Neuronal stem cell (in vitro differentiated cells): ENCODE results near the gene PDGFA.

Experiments used
- DNase-seq: peaks from one replicate; pipeline ENCODE4 v3.0.0-alpha.2; 2013; ENCODE audit warnings: low spot score
- H2AFZ ChIP-seq: one replicate; pipeline ENCODE4 v1.6.1; 2013; ENCODE audit warnings: mild to moderate bottlenecking, low read length, inconsistent platforms
- H2AK5ac ChIP-seq: 2 replicates; pipeline ENCODE4 v1.6.1; 2013; ENCODE audit warnings: low read depth, mild to moderate bottlenecking, inconsistent platforms, low read length, moderate library complexity, mixed read lengths
- H2BK120ac ChIP-seq: 2 replicates; pipeline ENCODE4 v1.6.1; 2013; ENCODE audit warnings: low read depth, mild to moderate bottlenecking, inconsistent platforms, low read length, moderate library complexity, mixed read lengths
- H2BK12ac ChIP-seq: one replicate; pipeline ENCODE4 v1.6.1; 2013; ENCODE audit warnings: low read length, inconsistent platforms
- H2BK15ac ChIP-seq: 2 replicates; pipeline ENCODE4 v1.6.1; 2013; ENCODE audit warnings: mild to moderate bottlenecking, low read length, inconsistent platforms, mixed read lengths
- H2BK5ac ChIP-seq: one replicate; pipeline ENCODE4 v1.6.1; 2013; ENCODE audit warnings: inconsistent platforms, mild to moderate bottlenecking, low read length, moderate library complexity
- H3K14ac ChIP-seq: one replicate; pipeline ENCODE4 v1.6.1; 2013; ENCODE audit warnings: low read length, inconsistent platforms
- H3K18ac ChIP-seq: 2 replicates; pipeline ENCODE4 v1.6.1; 2013; ENCODE audit warnings: low read length, inconsistent platforms
- H3K23ac ChIP-seq: 2 replicates; pipeline ENCODE4 v1.6.1; 2013; ENCODE audit warnings: low read depth, mild to moderate bottlenecking, mixed read lengths, low read length, inconsistent platforms; ENCODE audit not compliant: poor library complexity
- H3K27ac ChIP-seq: replicated peaks from 3 replicates; pipeline ENCODE4 v1.5.1; 2013; ENCODE audit warnings: low read length, inconsistent platforms
- H3K27me3 ChIP-seq, 3 experiments: 2 replicates each; pipeline ENCODE4 v1.6.1; 2013; ENCODE audit warnings: low read length in 3 of 3, mild to moderate bottlenecking in 2 of 3, inconsistent platforms in 1 of 3, low read depth in 1 of 3, mixed read lengths in 1 of 3, moderate library complexity in 1 of 3; ENCODE audit not compliant: control insufficient read depth in 3 of 3, insufficient read depth in 3 of 3
- H3K36me3 ChIP-seq, 2 donors: replicated peaks in 1 of 2; 2 replicates each; pipeline ENCODE4 v1.6.1; 2013; ENCODE audit warnings: low read length in 2 of 2; ENCODE audit not compliant: control insufficient read depth in 2 of 2, insufficient read depth in 2 of 2
- H3K4ac ChIP-seq: 2 replicates; pipeline ENCODE4 v1.6.1; 2013; ENCODE audit warnings: inconsistent platforms, mild to moderate bottlenecking, low read length, moderate library complexity
- H3K4me1 ChIP-seq, 2 donors: 1 replicate in 1 of 2; 2 replicates in 1 of 2; pipeline ENCODE4 v1.6.1; 2013; ENCODE audit warnings: low read length in 2 of 2, low read depth in 1 of 2; ENCODE audit not compliant: control insufficient read depth in 2 of 2, insufficient read depth in 1 of 2
- H3K4me2 ChIP-seq: one replicate; pipeline ENCODE4 v1.6.1; 2013; ENCODE audit warnings: mild to moderate bottlenecking, low read length, inconsistent platforms; ENCODE audit not compliant: insufficient read depth, poor library complexity, severe bottlenecking
- H3K4me3 ChIP-seq, 2 donors: 2 replicates each; pipeline ENCODE4 v1.5.1; 2013; ENCODE audit warnings: low read length in 2 of 2, mild to moderate bottlenecking in 2 of 2, inconsistent platforms in 1 of 2, moderate library complexity in 1 of 2
- H3K79me1 ChIP-seq: one replicate; pipeline ENCODE4 v1.6.1; 2013; ENCODE audit warnings: low read depth, mild to moderate bottlenecking, inconsistent platforms, low read length, moderate library complexity
- H3K9ac ChIP-seq: one replicate; pipeline ENCODE4 v1.6.1; 2013; ENCODE audit warnings: mild to moderate bottlenecking, low read depth, low read length, inconsistent platforms; ENCODE audit not compliant: poor library complexity
- H3K9me3 ChIP-seq, 2 donors: replicated peaks in 1 of 2; 2 replicates each; pipeline versions ENCODE3 to v1.6.1; 2013; ENCODE audit warnings: low read length in 2 of 2, mild to moderate bottlenecking in 2 of 2, inconsistent platforms in 1 of 2, low read depth in 1 of 2, mixed read lengths in 1 of 2, moderate library complexity in 1 of 2; ENCODE audit not compliant: control insufficient read depth in 2 of 2, insufficient read depth in 1 of 2
- H4K8ac ChIP-seq: one replicate; pipeline ENCODE4 v1.6.1; 2013; ENCODE audit warnings: low read depth, mild to moderate bottlenecking, inconsistent platforms, low read length, moderate library complexity
- H4K91ac ChIP-seq: one replicate; pipeline ENCODE4 v1.6.1; 2013; ENCODE audit warnings: low read length, low read depth, mild to moderate bottlenecking, inconsistent platforms; ENCODE audit not compliant: poor library complexity
- WGBS, 2 donors: extraction: QIAGEN DNeasy Blood & Tissue Kit; methylation state at CpG; one replicate each; pipeline ENCODE4 v1.1.7; 2013; ENCODE audit warnings: missing lambda C conversion rate in 2 of 2, mixed read lengths in 1 of 2; ENCODE audit not compliant: insufficient read length in 2 of 2, insufficient replicate concordance in 1 of 2; ENCODE audit errors: extremely low coverage in 2 of 2; 5-methylcytosine and 5-hydroxymethylcytosine counted together

The PDGFA gene

GRCh38 chr7:452791-453455, 66.7 kb downstream of the PDGFA start:
- no peak overlapping the region for H3K27ac ChIP-seq
- H3K36me3 ChIP-seq, result no peaks in the 10 kb centered on the region
- H2AFZ ChIP-seq, result no peak overlapping the region
- peaks cover 2% of the 10 kb centered on the region for H3K79me1 ChIP-seq
- peak overlapping the region; percentile 99 for H2BK120ac ChIP-seq
- peaks cover 0 to 35% (median 7%) of the 10 kb centered on the region in 3 experiments for H3K27me3 ChIP-seq
- peak overlapping the region; percentile 51 for H3K4me2 ChIP-seq
- H3K9ac ChIP-seq, result peak overlapping the region; percentile 70
- H2BK15ac ChIP-seq, result peak overlapping the region; percentile 93
- H3K4me1 ChIP-seq, result peaks cover 0 to 27% of the 10 kb centered on the region in 2 donors
- peak overlapping the region; percentile 98 for H3K18ac ChIP-seq
- H3K4me3 ChIP-seq, result no peak overlapping the region
- peak overlapping the region; percentile 100 for H2AK5ac ChIP-seq
- H3K4ac ChIP-seq, result peak overlapping the region; percentile 76
- peak overlapping the region; percentile 44 for H3K23ac ChIP-seq
- WGBS, 2 donors, result no CpG with 5 or more reads among the region's 21 CpGs
- DNase-seq, result no peak
- H3K14ac ChIP-seq, result peak overlapping the region; percentile 82
- peak overlapping the region; percentile 90 for H2BK5ac ChIP-seq
- H4K8ac ChIP-seq, result peak overlapping the region; percentile 56
- H3K9me3 ChIP-seq, result no peaks in the 10 kb centered on the region
- peak overlapping the region; percentile 95 for H4K91ac ChIP-seq
- peak overlapping the region; percentile 95 for H2BK12ac ChIP-seq

GRCh38 chr7:452226-452751, 67.4 kb downstream of the PDGFA start:
- Histone ChIP-seq H3K79me1 (peaks cover 2% of the 10 kb centered on the region), H3K4ac (no peak overlapping the region), H3K14ac (peak overlapping the region; percentile 82), H4K91ac (peak overlapping the region; percentile 95), H2AK5ac (peak overlapping the region; percentile 100), H3K36me3 (no peaks in the 10 kb centered on the region), H3K23ac (peak overlapping the region; percentile 17), H3K9ac (peak overlapping the region; percentile 70), H3K27ac (no peak overlapping the region), H3K4me2 (peak overlapping the region; percentile 51), H2BK5ac (peak overlapping the region; percentile 90), H2BK15ac (peak overlapping the region; percentile 93), H3K4me1 (peaks cover 0 to 27% of the 10 kb centered on the region in 2 donors), H2AFZ (peak overlapping the region; percentile 59), H4K8ac (no peak overlapping the region), H3K4me3 (no peak overlapping the region), H2BK120ac (peak overlapping the region; percentile 99), H3K18ac (peak overlapping the region; percentile 98), H3K27me3 (peaks cover 0 to 35% (median 7%) of the 10 kb centered on the region in 3 experiments), H3K9me3 (no peaks in the 10 kb centered on the region), H2BK12ac (peak overlapping the region; percentile 95)
- no CpG with 5 or more reads among the region's 30 CpGs for whole genome bisulfite sequencing, 2 donors
- DNase-seq, result no peak

- Histone ChIP-seq H3K79me1 (peaks cover 2% of the 10 kb centered on the region), H3K23ac (no peak overlapping the region), H2BK15ac (peak overlapping the region; percentile 93), H3K4me3 (no peak overlapping the region), H3K27ac (peak overlapping the region; percentile 17), H2BK5ac (peak overlapping the region; percentile 90), H4K8ac (no peak overlapping the region), H2AK5ac (peak overlapping the region; percentile 99), H3K14ac (no peak overlapping the region), H3K4me1 (peaks cover 0 to 27% of the 10 kb centered on the region in 2 donors), H3K18ac (peak overlapping the region; percentile 98), H3K4me2 (peak overlapping the region; percentile 51), H3K27me3 (peaks cover 0 to 35% (median 7%) of the 10 kb centered on the region in 3 experiments), H3K9me3 (no peaks in the 10 kb centered on the region), H3K4ac (no peak overlapping the region), H4K91ac (peak overlapping the region; percentile 95), H3K36me3 (no peaks in the 10 kb centered on the region), H2BK120ac (no peak overlapping the region), H2AFZ (peak overlapping the region; percentile 59), H3K9ac (no peak overlapping the region), H2BK12ac (peak overlapping the region; percentile 88)
- DNase-seq, result no peak
- WGBS, 2 donors, result no CpG with 5 or more reads among the region's 24 CpGs
Measured at GRCh38 chr7:451255-452225, 68.1 kb downstream of the PDGFA start.
